Right lobe of liver (tissue), 4 donors: ENCODE results near the gene APBB2.

Experiments used
- CTCF ChIP-seq, 4 donors: fragments of 200-600 bp in 3 of 4; fragments of 450-650 bp in 1 of 4; IDR thresholded peaks; one replicate each; pipeline versions ENCODE4 v1.5.1 to v1.8.0; 2016 to 2022; ENCODE audit warnings: antibody characterized with exemption in 4 of 4, mild to moderate bottlenecking in 2 of 4
- POLR2A ChIP-seq: fragments of 450-650 bp; IDR thresholded peaks from one replicate; pipeline ENCODE4 v1.6.1; 2017; ENCODE audit warnings: antibody characterized with exemption, mild to moderate bottlenecking
- donor health status: DM: no; HTN: no; CAD: no.
- donor health status: DM: no; HTN: no; CAD: no.
- donor health status: DM: no; HTN: yes; CAD: no.

DNA sequence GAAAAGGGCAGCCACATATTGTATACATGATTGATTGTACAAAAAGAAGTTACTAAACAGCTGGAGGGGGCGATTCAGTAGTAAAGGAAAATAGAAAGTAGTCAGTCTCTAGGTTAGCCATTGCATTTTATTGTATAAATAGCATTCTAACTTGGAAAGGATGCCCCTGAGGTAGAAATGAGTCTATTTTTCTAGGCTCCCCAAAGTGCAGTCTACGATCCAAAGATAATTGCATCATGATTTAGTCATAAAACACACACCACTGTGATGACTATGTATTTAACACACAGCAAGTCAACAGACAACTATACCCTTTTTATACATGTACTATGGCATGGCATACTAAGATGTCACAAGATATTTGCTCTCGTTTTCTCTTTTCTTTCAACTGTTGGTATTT lies 204.9 kb downstream of the APBB2 start:
- TF ChIP-seq CTCF (IDR thresholded peaks at IDR 0.05) (no peak), POLR2A (no peak)
